H1 (cell line): ENCODE measurements around the gene C4B. TPM values are rescaled to one million over a fixed set of nuclear protein-coding genes. Genes with fewer than 3 reads are reported as not detected.
"Not testable (repeated sequence)": the region's sequence is repeated elsewhere in the genome, so short reads cannot be mapped to it uniquely, and the experiment has no call there.

Experiments used
- CTCF ChIA-PET: fragments of 300-600 bp; sonication (Branson Sonifier 250); formaldehyde crosslinking; loops from one replicate; lab custom pipeline; 2021; ENCODE audit not compliant: partially characterized antibody; lab: Charles Lee
- POLR2A ChIA-PET: fragments of 300-600 bp; sonication (Branson Sonifier 250); formaldehyde crosslinking; loops from one replicate; lab custom pipeline; 2021; ENCODE audit warnings: inconsistent platforms; ENCODE audit not compliant: partially characterized antibody; lab: Charles Lee
- DNase-seq, 2 experiments: peaks; one replicate each; pipeline versions ENCODE4 v3.0.0 to v3.0.0-alpha.2; 2010 to 2022; ENCODE audit warnings: low spot score in 2 of 2, low read depth in 1 of 2, mixed read lengths in 1 of 2
- FAIRE-seq: peaks from 2 replicates; lab custom pipeline; 2011; peaks lifted over from hg19 to GRCh38; lab: Jason Lieb, UNC
- H2AFZ ChIP-seq: 2 replicates; pipeline ENCODE4 v1.8.1; 2012; ENCODE audit warnings: low read length, inconsistent platforms
- H2AK5ac ChIP-seq: 2 replicates; pipeline ENCODE4 v1.6.1; 2013; ENCODE audit warnings: low read depth, low read length
- H2BK120ac ChIP-seq: replicated peaks from 2 replicates; pipeline ENCODE3; 2013; ENCODE audit warnings: low read depth, low read length, inconsistent platforms
- H2BK12ac ChIP-seq: 2 replicates; pipeline ENCODE4 v1.6.1; 2013; ENCODE audit warnings: low read depth, low read length
- H2BK15ac ChIP-seq: 2 replicates; pipeline ENCODE4 v1.6.1; 2013; ENCODE audit warnings: low read length
- H2BK20ac ChIP-seq: 2 replicates; pipeline ENCODE4 v1.6.1; 2013; ENCODE audit warnings: low read length
- H2BK5ac ChIP-seq: 2 replicates; pipeline ENCODE4 v1.6.1; 2013; ENCODE audit warnings: low read depth, low read length
- H3K14ac ChIP-seq: 2 replicates; pipeline ENCODE4 v1.6.1; 2013; ENCODE audit warnings: inconsistent platforms; ENCODE audit not compliant: insufficient read length
- H3K18ac ChIP-seq: 2 replicates; pipeline ENCODE4 v1.6.1; 2013; ENCODE audit warnings: low read length; ENCODE audit errors: extremely low read depth
- H3K23ac ChIP-seq: 2 replicates; pipeline ENCODE4 v1.6.1; 2013; ENCODE audit warnings: inconsistent platforms; ENCODE audit not compliant: insufficient read length
- H3K23me2 ChIP-seq: 2 replicates; pipeline ENCODE4 v1.6.1; 2013; ENCODE audit warnings: low read depth, low read length
- H3K27ac ChIP-seq: 2 replicates; pipeline ENCODE4 v1.6.1; 2011; ENCODE audit warnings: low read depth, low read length, inconsistent platforms
- H3K27me3 ChIP-seq, 4 experiments: replicated peaks in 1 of 4; 1 replicate in 1 of 4; 2 replicates in 3 of 4; pipeline versions ENCODE4 v1.6.1 to v1.8.1; 2011 to 2013; ENCODE audit warnings: low read length in 3 of 4, mild to moderate bottlenecking in 3 of 4, inconsistent platforms in 2 of 4, mixed read lengths in 2 of 4, moderate library complexity in 1 of 4; ENCODE audit not compliant: control insufficient read depth in 3 of 4, insufficient read depth in 3 of 4; ENCODE audit errors: extremely low read depth in 1 of 4
- H3K36me3 ChIP-seq, 4 experiments: 2 replicates each; pipeline versions ENCODE4 v1.6.1 to v1.8.1; 2011 to 2013; ENCODE audit warnings: mild to moderate bottlenecking in 4 of 4, low read length in 3 of 4, moderate library complexity in 2 of 4, control low read depth in 1 of 4, inconsistent platforms in 1 of 4; ENCODE audit not compliant: insufficient read depth in 4 of 4, control insufficient read depth in 2 of 4
- H3K4ac ChIP-seq: replicated peaks from 2 replicates; pipeline ENCODE3; 2013; ENCODE audit warnings: low read length, low read depth, mixed read lengths, inconsistent platforms; ENCODE audit not compliant: insufficient read length
- H3K4me1 ChIP-seq, 4 experiments: replicated peaks in 1 of 4; 1 replicate in 1 of 4; 2 replicates in 3 of 4; pipeline versions ENCODE4 v1.6.1 to v1.8.1; 2011 to 2013; ENCODE audit warnings: low read length in 3 of 4, inconsistent platforms in 2 of 4, mixed read lengths in 1 of 4; ENCODE audit not compliant: insufficient read depth in 4 of 4, control insufficient read depth in 3 of 4
- H3K4me2 ChIP-seq, 2 experiments: 2 replicates each; pipeline versions ENCODE4 v1.6.1 to v1.8.1; 2011 to 2013; ENCODE audit warnings: low read depth in 2 of 2, low read length in 2 of 2, control low read depth in 1 of 2, inconsistent platforms in 1 of 2, mild to moderate bottlenecking in 1 of 2; ENCODE audit not compliant: insufficient read depth in 1 of 2
- H3K4me3 ChIP-seq, 4 experiments: fragments of 200-600, 300-600 bp in 1 of 4; sonication (generic), shearing (Covaris generic), sonication (Bioruptor Twin) in 1 of 4; 2 replicates each; pipeline versions ENCODE4 v1.5.1 to v1.8.1; 2011 to 2016; ENCODE audit warnings: low read length in 4 of 4, low read depth in 3 of 4, control low read depth in 2 of 4, inconsistent platforms in 2 of 4, mild to moderate bottlenecking in 2 of 4, mixed read lengths in 1 of 4, moderate library complexity in 1 of 4; ENCODE audit not compliant: insufficient read depth in 2 of 4; ENCODE audit errors: extremely low read depth in 1 of 4
- H3K56ac ChIP-seq: replicated peaks from 2 replicates; pipeline ENCODE3; 2013; ENCODE audit warnings: low read depth, mild to moderate bottlenecking, mixed read lengths, low read length, inconsistent platforms; ENCODE audit not compliant: insufficient read length
- H3K79me1 ChIP-seq: 2 replicates; pipeline ENCODE4 v1.6.1; 2013; ENCODE audit warnings: low read depth, low read length, control low read depth
- H3K79me2 ChIP-seq, 2 experiments: 2 replicates each; pipeline versions ENCODE4 v1.6.1 to v1.8.1; 2012 to 2013; ENCODE audit warnings: low read length in 2 of 2, mild to moderate bottlenecking in 2 of 2, inconsistent platforms in 1 of 2; ENCODE audit not compliant: insufficient read depth in 2 of 2, control insufficient read depth in 1 of 2
- H3K9ac ChIP-seq, 4 experiments: replicated peaks in 1 of 4; 1 replicate in 1 of 4; 2 replicates in 3 of 4; pipeline versions ENCODE4 v1.6.1 to v1.8.1; 2011 to 2013; ENCODE audit warnings: low read depth in 3 of 4, low read length in 3 of 4, control low read depth in 2 of 4, mild to moderate bottlenecking in 2 of 4, moderate library complexity in 2 of 4, inconsistent platforms in 1 of 4; ENCODE audit errors: extremely low read depth in 1 of 4
- H3K9me3 ChIP-seq, 2 experiments: 2 replicates each; pipeline versions ENCODE4 v1.6.1 to v1.8.1; 2012 to 2013; ENCODE audit warnings: mild to moderate bottlenecking in 2 of 2, moderate library complexity in 2 of 2, control low read depth in 1 of 2, inconsistent platforms in 1 of 2, low read depth in 1 of 2, low read length in 1 of 2, mixed read lengths in 1 of 2; ENCODE audit not compliant: insufficient read depth in 2 of 2
- H4K20me1 ChIP-seq, 2 experiments: replicated peaks in 1 of 2; 2 replicates each; pipeline versions ENCODE3 to v1.8.1; 2011 to 2013; ENCODE audit warnings: inconsistent platforms in 2 of 2, low read length in 2 of 2, mild to moderate bottlenecking in 1 of 2; ENCODE audit not compliant: insufficient read depth in 2 of 2, control insufficient read depth in 1 of 2
- H4K5ac ChIP-seq: 2 replicates; pipeline ENCODE4 v1.6.1; 2013; ENCODE audit warnings: low read length, low read depth, mixed read lengths, inconsistent platforms; ENCODE audit not compliant: insufficient read length
- H4K8ac ChIP-seq: 2 replicates; pipeline ENCODE4 v1.8.0; 2013; ENCODE audit warnings: mild to moderate bottlenecking, moderate library complexity, low read length, inconsistent platforms; ENCODE audit not compliant: insufficient read depth; ENCODE audit errors: extremely low read depth
- H4K91ac ChIP-seq: replicated peaks from 2 replicates; pipeline ENCODE3; 2013; ENCODE audit warnings: low read length, mixed read lengths, inconsistent platforms; ENCODE audit not compliant: insufficient read length
- WGBS, 2 experiments: shearing (Covaris generic) in 1 of 2; methylation state at CpG; one replicate each; pipeline versions ENCODE4 v1.1.6 to v1.1.7; 2013 to 2015; ENCODE audit warnings: low lambda C conversion rate in 2 of 2, mixed read lengths in 2 of 2, inconsistent platforms in 1 of 2, low coverage in 1 of 2, missing lambda C conversion rate in 1 of 2; ENCODE audit not compliant: insufficient replicate concordance in 2 of 2, insufficient coverage in 1 of 2, insufficient read length in 1 of 2; ENCODE audit errors: extremely low coverage in 1 of 2, missing lambda C conversion rate in 1 of 2; 5-methylcytosine and 5-hydroxymethylcytosine counted together
- long read RNA-seq, 2 experiments: library from RNA in 1 of 2; library from capped mRNA in 1 of 2; stranded (forward); transcript quantifications; one replicate each; pipeline ENCODE4 v2.0.0, GENCODE V29; 2021; ENCODE audit warnings: inconsistent platforms in 1 of 2
- polyA minus RNA-seq, 3 experiments: library from RNA; depleted of rRNA, polyadenylated mRNA; stranded (reverse); fragments of >200 nt; gene quantifications; 1 replicate in 2 of 3; 2 replicates in 1 of 3; pipeline ENCODE4 v1.2.3, GENCODE V29; 2011
- polyA plus RNA-seq, 7 experiments: library from polyadenylated mRNA; depleted of rRNA in 3 of 7; stranded (reverse) in 5 of 7; unstranded in 2 of 7; fragments of >200 nt in 5 of 7; fragments of 200-250 nt in 2 of 7; gene quantifications; 1 replicate in 5 of 7; 2 replicates in 1 of 7; 4 replicates in 1 of 7; pipeline versions ENCODE4 v1.2.1 to v1.2.3, GENCODE V29; 2011 to 2013; ENCODE audit warnings: missing spikeins in 2 of 7, mixed read lengths in 2 of 7
- total RNA-seq: library from RNA; stranded (reverse); fragmentation: NEBNext Ultra II Directional; extraction: Animal tissue kit (Norgen Biotek cat#: 25700); gene quantifications from 2 replicates; pipeline ENCODE4 v1.2.1, GENCODE V29; 2021

Gene C4B
- 1.5 and 3.5 TPM in 2 replicates for total RNA-seq
- 0.74 and 1.7 TPM in 2 replicates for polyA plus RNA-seq (2011; rRNA removed)
- 1.7 TPM for polyA plus RNA-seq (2011; cell fraction: cytosol; rRNA removed)
- 12.7 TPM for polyA plus RNA-seq (2011; cell fraction: nucleus; rRNA removed)
- polyA plus RNA-seq (2012, experiment 1 of 2) = 1.9 to 2.6 TPM (median 2.0 TPM) in 4 replicates
- 0.77 TPM for polyA plus RNA-seq (2012, experiment 2 of 2)
- polyA plus RNA-seq (2013, experiment 1 of 2) = 0.45 TPM
- polyA plus RNA-seq (2013, experiment 2 of 2) = 0.57 TPM
- 1.8 and 4.2 TPM in 2 replicates for polyA minus RNA-seq (2011; rRNA and poly(A)+ RNA removed)
- polyA minus RNA-seq (2011; cell fraction: cytosol; rRNA and poly(A)+ RNA removed) = 2.4 TPM
- 9.8 TPM for polyA minus RNA-seq (2011; cell fraction: nucleus; rRNA and poly(A)+ RNA removed)
- long read RNA-seq, experiment 1 = 0 reads
- long read RNA-seq, experiment 2 = 0 reads

DNA sequence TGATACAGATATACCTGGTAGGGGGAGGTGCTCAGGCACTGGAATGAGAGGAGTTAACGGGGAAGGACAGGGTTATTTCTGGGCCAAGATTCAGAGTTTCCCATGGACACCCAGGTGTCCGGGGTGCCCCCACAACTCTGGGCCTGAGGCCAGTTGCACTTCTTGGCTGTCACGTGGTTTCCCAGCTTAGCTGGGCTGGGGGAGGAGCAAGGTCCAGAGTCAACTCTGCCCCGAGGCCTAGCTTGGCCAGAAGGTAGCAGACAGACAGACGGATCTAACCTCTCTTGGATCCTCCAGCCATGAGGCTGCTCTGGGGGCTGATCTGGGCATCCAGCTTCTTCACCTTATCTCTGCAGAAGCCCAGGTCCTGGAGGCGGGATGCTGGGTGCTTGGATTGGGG is at the start of gene C4B:
Gene C4B (plus strand): TSS at position 249 of the 400 bp plus-strand sequence. CDS start 51 bp downstream, at position 300.
- H3K4me2 ChIP-seq, H2BK12ac ChIP-seq, H2AK5ac ChIP-seq, H3K23me2 ChIP-seq, H3K56ac ChIP-seq, H4K20me1 ChIP-seq, FAIRE-seq, H2BK5ac ChIP-seq, H3K9me3 ChIP-seq, H3K27ac ChIP-seq, H3K4ac ChIP-seq, H3K36me3 ChIP-seq, H3K4me3 ChIP-seq, H3K18ac ChIP-seq, H4K5ac ChIP-seq, H4K8ac ChIP-seq, H3K9ac ChIP-seq, H2BK20ac ChIP-seq, H3K79me1 ChIP-seq, H3K27me3 ChIP-seq, H4K91ac ChIP-seq, H3K79me2 ChIP-seq, H2AFZ ChIP-seq, H3K14ac ChIP-seq, H2BK120ac ChIP-seq, DNase-seq, H3K23ac ChIP-seq, CTCF ChIA-PET, H2BK15ac ChIP-seq, H3K4me1 ChIP-seq, POLR2A ChIA-PET: not testable (repeated sequence)
- no CpG with 5 or more reads among the region's 6 CpGs for WGBS, 2 experiments
